GM19372 (cell line): Measurements from ENCODE around the gene QDPR.

Source experiments
- ATAC-seq: cut with Tn5 transposase; IDR thresholded peaks from one replicate; pipeline ENCODE4 v1.9.1; 2021; ENCODE audit warnings: mild to moderate bottlenecking, low read depth, moderate library complexity; ENCODE audit not compliant: unreplicated experiment

Gene QDPR

GRCh38 chr4:17531538-17532285, 19.8 kb upstream of the QDPR start:
- ATAC-seq, result no peak

GRCh38 chr4:17528551-17529165, 16.8 kb upstream of the QDPR start:
- no peak for ATAC-seq

- no peak for ATAC-seq
These were observed 15.0 kb upstream of the QDPR start for GRCh38 chr4:17526695-17527477.

GRCh38 chr4:17523662-17524061, 11.8 kb upstream of the QDPR start:
- no peak for ATAC-seq

GRCh38 chr4:17521595-17521994, 9.7 kb upstream of the QDPR start:
- ATAC-seq, result no peak

- no peak for ATAC-seq
These were observed 5.8 kb upstream of the QDPR start for GRCh38 chr4:17517664-17518063.

GRCh38 chr4:17516980-17517379, 5.1 kb upstream of the QDPR start:
- no peak for ATAC-seq

GRCh38 chr4:17515445-17516407, 3.8 kb upstream of the QDPR start:
- ATAC-seq, result no peak

GRCh38 chr4:17514865-17515264, 3.0 kb upstream of the QDPR start, which contains the start of gene CLRN2:
Gene CLRN2, plus strand, starts transcription at chr4:17515165. Its CDS starts 102 bp downstream, at chr4:17515267.
- ATAC-seq, result no peak

GRCh38 chr4:17512973-17513665, 1.2 kb upstream of the QDPR start:
- no peak for ATAC-seq

GRCh38 chr4:17511509-17511949, 361 bp downstream of the QDPR start:
- ATAC-seq, result peak; percentile 60

- ATAC-seq, result no peak
These were observed 839 bp downstream of the QDPR start for GRCh38 chr4:17511051-17511450.

GRCh38 chr4:17510582-17510981, 1.3 kb downstream of the QDPR start:
- no peak for ATAC-seq

GRCh38 chr4:17504081-17504480, 7.8 kb downstream of the QDPR start:
- no peak for ATAC-seq

- ATAC-seq, result no peak
These were observed 9.1 kb downstream of the QDPR start for GRCh38 chr4:17502756-17503155.

- no peak for ATAC-seq
These were observed 11.3 kb downstream of the QDPR start for GRCh38 chr4:17500574-17500973.

GRCh38 chr4:17497890-17498523, 13.9 kb downstream of the QDPR start:
- no peak for ATAC-seq

- ATAC-seq, result no peak
These were observed 17.4 kb downstream of the QDPR start for GRCh38 chr4:17494258-17495190.
